Spleen (tissue), 11 donors: ENCODE results near the gene ABHD5. TPM values are rescaled to one million over a fixed set of nuclear protein-coding genes. Genes with fewer than 3 reads are reported as not detected.

ENCODE experiments used
- DNase-seq: peaks from one replicate; pipeline ENCODE4 v3.0.0-alpha.2; 2020
- H3K27ac ChIP-seq, 8 donors: fragments of 200-600 bp; sonication (generic) in 7 of 8; 1 replicate in 4 of 8; 2 replicates in 4 of 8; pipeline versions ENCODE4 v1.5.0 to v1.8.0; 2016 to 2021; ENCODE audit warnings: inconsistent platforms in 4 of 8, mild to moderate bottlenecking in 4 of 8, moderate library complexity in 1 of 8
- H3K27me3 ChIP-seq, 7 donors: fragments of 200-600 bp; sonication (generic) in 6 of 7; replicated peaks in 1 of 7; 1 replicate in 4 of 7; 2 replicates in 3 of 7; pipeline versions ENCODE4 v1.5.0 to v1.8.0; 2016 to 2021; ENCODE audit warnings: inconsistent platforms in 3 of 7, mild to moderate bottlenecking in 1 of 7
- H3K36me3 ChIP-seq, 6 donors: fragments of 200-600 bp; sonication (generic) in 5 of 6; 1 replicate in 4 of 6; 2 replicates in 2 of 6; pipeline versions ENCODE4 v1.5.0 to v1.8.0; 2016 to 2021; ENCODE audit warnings: inconsistent platforms in 2 of 6
- H3K4me1 ChIP-seq, 6 donors: fragments of 200-600 bp; sonication (generic) in 5 of 6; 1 replicate in 3 of 6; 2 replicates in 3 of 6; pipeline versions ENCODE4 v1.5.0 to v1.8.0; 2016 to 2021; ENCODE audit warnings: inconsistent platforms in 3 of 6
- H3K4me3 ChIP-seq, 8 donors: fragments of 200-600 bp; sonication (generic) in 7 of 8; 1 replicate in 4 of 8; 2 replicates in 4 of 8; pipeline versions ENCODE4 v1.5.0 to v1.8.0; 2016 to 2021; ENCODE audit warnings: inconsistent platforms in 4 of 8, mild to moderate bottlenecking in 4 of 8, moderate library complexity in 2 of 8
- H3K9me3 ChIP-seq, 8 donors: fragments of 200-600 bp; sonication (generic) in 7 of 8; 1 replicate in 4 of 8; 2 replicates in 4 of 8; pipeline versions ENCODE4 v1.5.0 to v1.8.0; 2016 to 2021; ENCODE audit warnings: inconsistent platforms in 4 of 8
- POLR2A ChIP-seq, 3 donors: fragments of 450-650 bp; IDR thresholded peaks; one replicate each; pipeline ENCODE4 v1.5.1; 2017; ENCODE audit warnings: antibody characterized with exemption in 3 of 3, mild to moderate bottlenecking in 1 of 3
- POLR2AphosphoS5 ChIP-seq, 3 donors: sonication (generic); formaldehyde crosslinking; IDR thresholded peaks; one replicate each; pipeline ENCODE4 v1.5.1; 2017; ENCODE audit warnings: antibody characterized with exemption in 3 of 3
- WGBS, 5 donors: extraction: QIAGEN DNeasy Blood & Tissue Kit in 3 of 5; methylation state at CpG; one replicate each; pipeline versions ENCODE4 v1.1.5 to v1.1.7; 2013 to 2018; 5-methylcytosine and 5-hydroxymethylcytosine counted together
- intact Hi-C: fragments of 100-400 bp; cut with DNase I; formaldehyde crosslinking; loops from one replicate; pipeline ENCODE4 v1.15.0; 2023; ENCODE audit warnings: low total_unique reads
- polyA plus RNA-seq, 3 donors: library from polyadenylated mRNA; stranded (reverse); fragments of 200-250 nt; gene quantifications; one replicate each; pipeline ENCODE4 v1.2.1, GENCODE V29; 2013
- total RNA-seq, 7 donors: library from RNA; depleted of rRNA in 3 of 7; stranded (reverse); fragments of >200 nt in 3 of 7; fragmentation: NEBNext Ultra II Directional in 4 of 7; extraction: Animal tissue kit (Norgen Biotek cat#: 25700) in 4 of 7; gene quantifications; one replicate each; pipeline versions ENCODE4 v1.1.0 to v1.2.1, GENCODE V29; 2016 to 2021
- TF ChIP-seq, protein P1 (sequence below), 11 experiments: fragments of 200-600 bp in 7 of 11; fragments of 450-650 bp in 4 of 11; sonication (generic) in 4 of 11; IDR thresholded peaks in 8 of 11; conservative IDR thresholded peaks in 3 of 11; 1 replicate in 7 of 11; 2 replicates in 4 of 11; pipeline versions ENCODE4 v1.4.0 to v1.8.0; 2016 to 2021; ENCODE audit warnings: antibody characterized with exemption in 11 of 11, inconsistent platforms in 4 of 11, mild to moderate bottlenecking in 1 of 11
- donor health status: healthy with polysubstance abuse.
- donor health status: DM: no; HTN: no; CAD: no; lungs with moderate emphysema.
- donor health status: DM: no; HTN: no; CAD: no.
- donor health status: Bipolar disorder and iron deficiency.
- donor health status: healthy.
- donor health status: DM: no; HTN: no; CAD: no.
- donor health status: DM: yes; HTN: yes; CAD: no.

ABHD5 gene
- total and polyA plus RNA-seq, 10 donors = 2.6 to 44.8 (median 23.1) TPM

DNA sequence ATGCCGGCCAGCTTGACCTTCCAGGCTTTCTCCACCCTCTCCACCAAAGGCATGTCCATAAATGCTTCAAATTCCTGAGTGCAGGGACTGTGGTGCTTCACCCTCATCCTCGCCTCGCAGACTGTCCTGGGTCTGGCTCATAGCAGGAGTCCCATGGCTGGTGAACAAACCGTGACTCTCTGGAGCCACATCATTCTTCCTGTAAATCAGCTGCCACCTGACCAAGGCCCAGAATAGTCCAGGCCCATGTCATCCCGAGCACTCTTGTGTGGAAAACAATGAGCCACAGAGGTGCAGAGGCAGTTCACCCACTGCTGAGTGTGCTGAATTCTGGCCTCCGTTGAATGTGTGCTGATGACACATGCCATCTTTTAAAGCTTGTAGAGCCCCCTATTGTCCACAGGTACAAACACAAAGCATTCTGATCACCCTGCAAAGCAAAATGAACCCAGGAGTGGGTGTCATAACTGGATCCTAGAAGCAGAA lies 68.6 kb downstream of the ABHD5 start:
- intact Hi-C loops = no loop called here
- TF ChIP-seq POLR2A (IDR thresholded peaks at IDR 0.05) = no peak
- TF ChIP-seq, protein P1, sequence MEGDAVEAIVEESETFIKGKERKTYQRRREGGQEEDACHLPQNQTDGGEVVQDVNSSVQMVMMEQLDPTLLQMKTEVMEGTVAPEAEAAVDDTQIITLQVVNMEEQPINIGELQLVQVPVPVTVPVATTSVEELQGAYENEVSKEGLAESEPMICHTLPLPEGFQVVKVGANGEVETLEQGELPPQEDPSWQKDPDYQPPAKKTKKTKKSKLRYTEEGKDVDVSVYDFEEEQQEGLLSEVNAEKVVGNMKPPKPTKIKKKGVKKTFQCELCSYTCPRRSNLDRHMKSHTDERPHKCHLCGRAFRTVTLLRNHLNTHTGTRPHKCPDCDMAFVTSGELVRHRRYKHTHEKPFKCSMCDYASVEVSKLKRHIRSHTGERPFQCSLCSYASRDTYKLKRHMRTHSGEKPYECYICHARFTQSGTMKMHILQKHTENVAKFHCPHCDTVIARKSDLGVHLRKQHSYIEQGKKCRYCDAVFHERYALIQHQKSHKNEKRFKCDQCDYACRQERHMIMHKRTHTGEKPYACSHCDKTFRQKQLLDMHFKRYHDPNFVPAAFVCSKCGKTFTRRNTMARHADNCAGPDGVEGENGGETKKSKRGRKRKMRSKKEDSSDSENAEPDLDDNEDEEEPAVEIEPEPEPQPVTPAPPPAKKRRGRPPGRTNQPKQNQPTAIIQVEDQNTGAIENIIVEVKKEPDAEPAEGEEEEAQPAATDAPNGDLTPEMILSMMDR (IDR thresholded peaks at IDR 0.05 in 8 of 11, conservative IDR thresholded peaks at IDR 0.05 in 3 of 11) = no peak
- no peak for TF ChIP-seq POLR2AphosphoS5 (IDR thresholded peaks at IDR 0.05)
- no peaks in the 10 kb centered on the region for H3K36me3 ChIP-seq
- H3K27ac ChIP-seq = peak overlapping the region in 1 of 8 donors; percentile 37
- no peak overlapping the region for H3K4me3 ChIP-seq
- no peak for DNase-seq
- WGBS, 5 donors = 59 to 76% (median 62%) methylated on average over 6 of the region's 6 CpGs
- no peaks in the 10 kb centered on the region for H3K27me3 ChIP-seq
- H3K4me1 ChIP-seq = peaks cover 0 to 29% (median 17%) of the 10 kb centered on the region in 6 donors
- H3K9me3 ChIP-seq = no peaks in the 10 kb centered on the region

DNA sequence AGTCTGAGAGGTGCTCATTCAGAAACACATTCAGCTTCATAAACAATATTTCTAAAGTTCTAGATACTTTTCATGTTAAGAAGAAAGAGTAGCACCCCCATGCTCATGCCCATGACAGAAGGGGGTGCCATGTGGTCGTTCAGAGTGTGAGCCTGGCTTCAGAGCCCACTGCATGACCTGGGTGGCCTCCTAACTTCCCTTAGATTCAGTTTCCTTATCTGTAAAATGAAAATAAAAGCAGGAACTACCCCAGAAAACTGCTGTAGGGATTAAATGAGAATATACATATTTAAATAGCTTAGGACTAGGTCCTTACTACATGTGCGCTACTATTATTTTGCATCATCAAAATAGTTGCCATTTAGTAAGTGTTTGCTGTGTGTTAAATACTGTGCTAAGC lies 69.2 kb downstream of the ABHD5 start:
- Histone ChIP-seq H3K27ac (no peak overlapping the region), H3K9me3 (no peaks in the 10 kb centered on the region), H3K4me1 (peaks cover 0 to 29% (median 17%) of the 10 kb centered on the region in 6 donors), H3K4me3 (no peak overlapping the region), H3K36me3 (no peaks in the 10 kb centered on the region), H3K27me3 (no peaks in the 10 kb centered on the region)
- no peak for DNase-seq
- TF ChIP-seq, protein P1 (IDR thresholded peaks at IDR 0.05 in 8 of 11, conservative IDR thresholded peaks at IDR 0.05 in 3 of 11) = no peak
- TF ChIP-seq POLR2A (IDR thresholded peaks at IDR 0.05) (no peak), POLR2AphosphoS5 (IDR thresholded peaks at IDR 0.05) (no peak)
- WGBS, 5 donors = 56 to 61% (median 58%) methylated on average over 2 of the region's 2 CpGs
- intact Hi-C loops = loop anchor here (10.0 kb wide), 1 partner anchor 435 kb away; no protein-coding TSS in a partner anchor

DNA sequence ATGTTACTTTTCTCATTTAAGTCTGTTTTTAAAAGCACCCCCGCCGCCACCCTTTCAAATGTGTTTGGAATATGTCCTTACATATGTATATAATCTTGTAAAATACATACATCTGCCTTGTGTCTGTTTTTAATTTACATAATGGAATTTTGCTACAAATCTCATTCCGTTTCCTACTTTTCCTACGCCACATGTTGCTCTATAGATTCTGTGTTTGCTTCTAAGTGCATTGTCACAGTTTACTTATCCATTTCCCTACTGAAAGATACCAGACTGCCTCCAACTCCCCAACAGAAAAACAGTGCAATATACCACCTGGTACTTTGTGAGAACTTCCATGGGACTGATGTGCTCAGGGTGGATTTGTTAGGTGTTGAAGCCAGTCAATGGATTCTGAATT lies 70.2 kb downstream of the ABHD5 start:
- no peaks in the 10 kb centered on the region for H3K36me3 ChIP-seq
- TF ChIP-seq POLR2AphosphoS5 (IDR thresholded peaks at IDR 0.05) (no peak), POLR2A (IDR thresholded peaks at IDR 0.05) (no peak)
- TF ChIP-seq, protein P1 (IDR thresholded peaks at IDR 0.05 in 8 of 11, conservative IDR thresholded peaks at IDR 0.05 in 3 of 11) = no peak
- peaks cover 0 to 29% (median 17%) of the 10 kb centered on the region in 6 donors for H3K4me1 ChIP-seq
- 93 to 98% (median 94%) methylated on average over 4 of the region's 4 CpGs for WGBS, 5 donors
- no peak for DNase-seq
- no peaks in the 10 kb centered on the region for H3K9me3 ChIP-seq
- H3K4me3 ChIP-seq = no peak overlapping the region
- no peaks in the 10 kb centered on the region for H3K27me3 ChIP-seq
- intact Hi-C loops = loop anchor here (10.0 kb wide), 1 partner anchor 434 kb away; no protein-coding TSS in a partner anchor
- no peak overlapping the region for H3K27ac ChIP-seq

DNA sequence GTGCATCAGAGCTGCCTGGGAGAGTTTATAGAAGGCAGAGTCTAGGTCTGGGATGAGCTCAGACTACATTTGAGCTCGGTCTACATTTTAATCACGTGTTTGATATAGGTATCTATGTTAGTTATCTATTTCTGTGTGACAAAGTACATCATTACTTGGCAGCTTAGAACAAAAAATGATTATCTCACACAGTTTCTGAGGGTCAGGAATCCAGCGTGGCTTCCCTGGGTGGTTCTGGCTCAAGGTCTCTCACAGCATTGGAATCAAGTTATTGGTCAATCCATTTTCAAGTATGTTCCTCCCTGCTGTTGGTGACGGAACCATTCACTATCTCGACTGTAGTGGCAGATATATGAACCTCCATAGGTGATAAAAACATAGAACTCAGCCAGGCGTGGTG lies 71.7 kb downstream of the ABHD5 start:
- WGBS, 5 donors = 89 to 93% (median 92%) methylated on average over 6 of the region's 6 CpGs
- TF ChIP-seq POLR2AphosphoS5 (IDR thresholded peaks at IDR 0.05) (no peak), POLR2A (IDR thresholded peaks at IDR 0.05) (no peak)
- TF ChIP-seq, protein P1 (IDR thresholded peaks at IDR 0.05 in 8 of 11, conservative IDR thresholded peaks at IDR 0.05 in 3 of 11) = no peak

More for the DNA sequence above, 71.7 kb downstream of the ABHD5 start:
- no peaks in the 10 kb centered on the region for H3K36me3 ChIP-seq
- H3K4me3 ChIP-seq = no peak overlapping the region
- peaks cover 0 to 26% (median 17%) of the 10 kb centered on the region in 6 donors for H3K4me1 ChIP-seq
- intact Hi-C loops = loop anchor here (10.0 kb wide), 1 partner anchor 432 kb away; no protein-coding TSS in a partner anchor
- DNase-seq = no peak
- no peak overlapping the region for H3K27ac ChIP-seq
- H3K27me3 ChIP-seq = no peaks in the 10 kb centered on the region
- H3K9me3 ChIP-seq = no peaks in the 10 kb centered on the region
